Stomach (tissue), 4 donors: Measurements from ENCODE around the gene OMD.

Experiments
- EP300 ChIP-seq: sonication (generic); formaldehyde crosslinking; IDR thresholded peaks from one replicate; pipeline ENCODE4 v1.6.1; 2017; ENCODE audit warnings: antibody characterized with exemption
- POLR2A ChIP-seq, 4 donors: fragments of 450-650 bp; IDR thresholded peaks; one replicate each; pipeline ENCODE4 v1.6.1; 2016; ENCODE audit warnings: antibody characterized with exemption in 4 of 4, control low read depth in 2 of 4, mild to moderate bottlenecking in 1 of 4, moderate library complexity in 1 of 4
- POLR2AphosphoS5 ChIP-seq, 3 donors: sonication (generic); formaldehyde crosslinking; IDR thresholded peaks; one replicate each; pipeline ENCODE4 v1.6.1; 2016; ENCODE audit warnings: antibody characterized with exemption in 3 of 3
- TF ChIP-seq, protein P1 (sequence below), 7 experiments: fragments of 450-650 bp in 4 of 7; fragments of 200-600 bp in 3 of 7; sonication (generic) in 3 of 7; IDR thresholded peaks; one replicate each; pipeline ENCODE4 v1.5.1; 2016 to 2019; ENCODE audit warnings: antibody characterized with exemption in 7 of 7, control low read depth in 2 of 7, mild to moderate bottlenecking in 1 of 7

- TF ChIP-seq, protein P1, sequence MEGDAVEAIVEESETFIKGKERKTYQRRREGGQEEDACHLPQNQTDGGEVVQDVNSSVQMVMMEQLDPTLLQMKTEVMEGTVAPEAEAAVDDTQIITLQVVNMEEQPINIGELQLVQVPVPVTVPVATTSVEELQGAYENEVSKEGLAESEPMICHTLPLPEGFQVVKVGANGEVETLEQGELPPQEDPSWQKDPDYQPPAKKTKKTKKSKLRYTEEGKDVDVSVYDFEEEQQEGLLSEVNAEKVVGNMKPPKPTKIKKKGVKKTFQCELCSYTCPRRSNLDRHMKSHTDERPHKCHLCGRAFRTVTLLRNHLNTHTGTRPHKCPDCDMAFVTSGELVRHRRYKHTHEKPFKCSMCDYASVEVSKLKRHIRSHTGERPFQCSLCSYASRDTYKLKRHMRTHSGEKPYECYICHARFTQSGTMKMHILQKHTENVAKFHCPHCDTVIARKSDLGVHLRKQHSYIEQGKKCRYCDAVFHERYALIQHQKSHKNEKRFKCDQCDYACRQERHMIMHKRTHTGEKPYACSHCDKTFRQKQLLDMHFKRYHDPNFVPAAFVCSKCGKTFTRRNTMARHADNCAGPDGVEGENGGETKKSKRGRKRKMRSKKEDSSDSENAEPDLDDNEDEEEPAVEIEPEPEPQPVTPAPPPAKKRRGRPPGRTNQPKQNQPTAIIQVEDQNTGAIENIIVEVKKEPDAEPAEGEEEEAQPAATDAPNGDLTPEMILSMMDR (IDR thresholded peaks at IDR 0.05), result no peak
- TF ChIP-seq POLR2A (IDR thresholded peaks at IDR 0.05) (no peak), POLR2AphosphoS5 (IDR thresholded peaks at IDR 0.05) (no peak), EP300 (no peak)
Observed at GRCh38 chr9:92435263-92435662, 11.0 kb upstream of the OMD start.
